NB4 (cell line): Measurements from ENCODE around the gene ERBB4.

Experiments used
- DNase-seq: peaks from one replicate; pipeline ENCODE4 v3.0.0; 2010; ENCODE audit warnings: low read depth
- H3K4me3 ChIP-seq: one replicate; pipeline ENCODE4 v1.5.1; 2011; ENCODE audit warnings: mild to moderate bottlenecking, low read depth, low read length, moderate library complexity
- MYC ChIP-seq: IDR thresholded peaks from 2 replicates; pipeline ENCODE4 v1.6.1; 2011; ENCODE audit warnings: low read depth, low read length
- POLR2A ChIP-seq: IDR thresholded peaks from 2 replicates; pipeline ENCODE4 v1.6.1; 2011; ENCODE audit warnings: mild to moderate bottlenecking; ENCODE audit not compliant: insufficient read length; ENCODE audit errors: extremely low read depth
- TF ChIP-seq, protein P1 (sequence below): IDR thresholded peaks from 2 replicates; pipeline ENCODE4 v1.6.1; 2011; ENCODE audit warnings: low read depth, low read length
- TF ChIP-seq, protein P2 (sequence below): IDR thresholded peaks from one replicate; pipeline ENCODE4 v1.5.1; 2012; ENCODE audit warnings: low read depth, low read length

The ERBB4 gene

DNA sequence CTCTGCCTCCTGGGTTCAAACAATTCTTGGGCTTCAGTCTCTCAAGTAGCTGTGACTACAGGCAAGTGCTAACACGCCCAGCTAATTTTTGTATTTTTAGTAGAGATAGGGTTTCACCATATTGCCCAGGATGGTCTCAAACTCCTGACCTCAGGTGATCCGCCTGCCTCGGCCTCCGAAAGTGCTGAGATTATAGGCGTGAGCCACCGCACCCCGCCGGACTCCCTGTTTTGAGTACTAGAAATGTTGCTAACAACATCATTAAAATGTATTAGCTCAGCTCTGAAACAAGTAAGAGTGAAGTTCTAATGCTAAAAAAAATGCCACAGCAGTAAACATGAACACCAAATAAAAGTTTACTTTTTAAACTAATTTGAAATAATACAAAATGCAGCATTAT is 1044.5 kb downstream of the ERBB4 start:
- TF ChIP-seq, protein P1, sequence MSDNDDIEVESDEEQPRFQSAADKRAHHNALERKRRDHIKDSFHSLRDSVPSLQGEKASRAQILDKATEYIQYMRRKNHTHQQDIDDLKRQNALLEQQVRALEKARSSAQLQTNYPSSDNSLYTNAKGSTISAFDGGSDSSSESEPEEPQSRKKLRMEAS: no peak
- no peak for DNase-seq
- no peak overlapping the region for H3K4me3 ChIP-seq

DNA sequence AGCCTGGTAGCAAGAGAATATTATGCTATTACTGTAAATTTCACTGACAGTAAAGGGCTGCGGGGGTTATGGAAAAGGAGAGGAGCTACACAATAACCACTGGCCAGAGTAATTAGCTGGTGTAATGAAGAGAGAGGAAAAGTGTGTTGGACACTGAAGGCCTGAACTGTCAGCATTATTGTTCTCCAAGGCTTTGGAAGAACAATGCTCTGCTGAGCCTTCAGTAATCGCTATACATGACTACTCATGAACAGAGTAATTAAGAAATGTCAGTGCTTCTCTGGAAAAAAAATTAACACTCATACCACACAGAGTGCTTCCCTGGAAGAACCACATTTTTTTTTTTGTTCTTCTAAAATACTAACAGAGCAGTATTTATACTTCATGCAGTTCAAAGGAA is 1050.9 kb downstream of the ERBB4 start:
- H3K4me3 ChIP-seq: no peak overlapping the region
- no peak for DNase-seq
- TF ChIP-seq POLR2A (no peak), MYC (no peak)
- TF ChIP-seq, protein P1: no peak
- TF ChIP-seq, protein P2, sequence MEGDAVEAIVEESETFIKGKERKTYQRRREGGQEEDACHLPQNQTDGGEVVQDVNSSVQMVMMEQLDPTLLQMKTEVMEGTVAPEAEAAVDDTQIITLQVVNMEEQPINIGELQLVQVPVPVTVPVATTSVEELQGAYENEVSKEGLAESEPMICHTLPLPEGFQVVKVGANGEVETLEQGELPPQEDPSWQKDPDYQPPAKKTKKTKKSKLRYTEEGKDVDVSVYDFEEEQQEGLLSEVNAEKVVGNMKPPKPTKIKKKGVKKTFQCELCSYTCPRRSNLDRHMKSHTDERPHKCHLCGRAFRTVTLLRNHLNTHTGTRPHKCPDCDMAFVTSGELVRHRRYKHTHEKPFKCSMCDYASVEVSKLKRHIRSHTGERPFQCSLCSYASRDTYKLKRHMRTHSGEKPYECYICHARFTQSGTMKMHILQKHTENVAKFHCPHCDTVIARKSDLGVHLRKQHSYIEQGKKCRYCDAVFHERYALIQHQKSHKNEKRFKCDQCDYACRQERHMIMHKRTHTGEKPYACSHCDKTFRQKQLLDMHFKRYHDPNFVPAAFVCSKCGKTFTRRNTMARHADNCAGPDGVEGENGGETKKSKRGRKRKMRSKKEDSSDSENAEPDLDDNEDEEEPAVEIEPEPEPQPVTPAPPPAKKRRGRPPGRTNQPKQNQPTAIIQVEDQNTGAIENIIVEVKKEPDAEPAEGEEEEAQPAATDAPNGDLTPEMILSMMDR: no peak

DNA sequence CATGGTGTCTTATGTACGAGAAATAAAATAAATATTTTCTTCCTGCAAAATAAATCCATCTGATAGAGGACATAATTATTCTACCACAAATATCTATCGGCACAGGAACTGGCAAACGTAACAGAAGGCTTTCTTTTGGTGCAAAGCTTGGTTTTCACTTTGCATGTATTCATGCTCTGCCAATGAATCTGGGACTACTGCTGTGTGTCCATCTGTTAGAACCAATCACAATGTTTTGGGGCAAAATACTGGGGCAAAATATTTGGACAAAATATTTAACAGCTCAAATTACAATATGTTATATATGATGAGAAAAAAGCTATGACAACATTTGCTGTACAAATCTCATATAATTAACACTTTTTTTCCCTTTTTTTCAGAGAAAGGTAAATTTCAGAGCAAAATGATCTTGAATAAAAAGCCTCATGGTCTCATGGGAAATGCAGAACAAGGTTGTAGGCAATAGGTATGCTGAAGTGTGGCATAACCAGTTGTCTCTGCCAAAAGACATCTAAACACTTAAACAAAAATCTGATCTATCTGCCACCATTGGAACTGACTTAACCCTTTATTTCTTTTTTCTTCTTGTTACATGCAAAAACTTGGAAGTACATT is 1059.0 kb downstream of the ERBB4 start:
- DNase-seq: no peak
- no peak overlapping the region for H3K4me3 ChIP-seq
- TF ChIP-seq MYC (no peak), POLR2A (no peak)
- TF ChIP-seq, protein P2: no peak
- TF ChIP-seq, protein P1: no peak

DNA sequence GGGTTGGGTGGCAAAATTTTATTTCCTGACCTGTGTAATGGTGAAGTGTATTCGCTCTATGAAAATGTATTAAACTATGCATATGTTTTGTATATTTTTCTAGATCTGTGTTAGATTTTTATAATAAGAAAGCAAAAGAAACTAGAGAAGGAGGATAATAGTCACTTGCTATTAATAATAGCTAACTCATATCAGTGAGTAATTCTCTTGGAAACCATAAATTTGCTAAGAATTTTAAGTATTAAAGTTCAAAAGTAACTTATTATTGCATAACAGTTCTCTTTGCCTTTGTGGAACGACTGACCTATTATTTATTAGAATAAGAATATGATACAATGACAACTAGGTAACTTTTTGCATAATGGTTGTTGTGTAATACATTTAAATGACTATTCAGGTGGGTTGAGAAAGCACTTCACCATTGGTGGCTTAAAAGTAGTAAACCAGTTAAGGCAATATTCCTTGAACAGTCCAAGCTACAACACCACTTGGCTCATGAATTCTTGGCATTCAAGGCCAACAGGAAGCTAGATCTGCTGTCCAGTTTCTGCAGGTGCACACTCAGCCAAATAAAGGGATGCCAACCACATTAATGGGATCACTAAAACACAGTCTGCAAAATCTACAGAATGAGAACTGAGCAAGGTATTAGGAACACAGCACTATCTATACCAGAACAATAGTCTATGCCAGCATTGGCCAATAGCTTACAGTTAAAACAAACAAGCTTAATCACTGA is 1060.9 kb downstream of the ERBB4 start:
- TF ChIP-seq, protein P2: no peak
- TF ChIP-seq MYC (no peak), POLR2A (no peak)
- TF ChIP-seq, protein P1: no peak
- no peak overlapping the region for H3K4me3 ChIP-seq
- DNase-seq: no peak

DNA sequence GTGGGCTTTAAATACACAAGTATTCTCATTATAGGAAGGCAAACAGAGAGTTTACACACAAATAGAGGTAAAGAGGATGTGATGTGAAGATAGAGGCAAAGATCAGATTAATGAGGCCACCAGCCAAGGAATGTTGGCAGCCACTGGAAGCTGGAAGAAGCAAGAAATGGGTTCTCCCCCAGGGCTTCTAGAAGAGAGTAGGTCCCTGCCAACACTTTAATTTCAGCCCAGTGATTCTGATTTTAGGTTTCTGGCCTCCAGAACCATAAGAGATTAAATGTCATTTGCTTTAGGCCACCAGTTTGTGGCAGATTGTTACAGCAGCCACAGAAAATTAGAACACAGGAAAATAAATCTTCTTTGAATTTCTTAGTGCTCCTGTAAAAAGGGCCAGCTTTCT is 1065.5 kb downstream of the ERBB4 start:
- no peak for DNase-seq
- TF ChIP-seq, protein P1: no peak
- TF ChIP-seq MYC: no peak
- H3K4me3 ChIP-seq: no peak overlapping the region

DNA sequence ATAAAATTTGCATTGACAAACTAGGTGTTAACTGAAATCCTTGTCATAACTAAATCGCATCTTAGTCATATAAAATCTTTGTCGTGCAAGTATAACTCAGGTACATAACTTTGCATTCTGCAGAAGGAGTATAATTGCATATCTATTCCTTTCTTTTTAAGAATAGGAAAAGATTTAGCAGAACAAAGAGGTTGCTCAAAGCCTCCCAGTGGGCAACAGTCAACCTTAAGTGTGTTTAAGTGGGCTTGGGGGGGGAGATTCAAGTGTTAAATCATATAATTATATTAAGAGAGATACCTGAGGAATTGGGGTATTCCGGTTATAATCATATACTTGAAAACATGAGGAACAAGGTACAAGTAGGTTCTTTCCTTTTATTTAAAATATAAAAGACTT is 1068.9 kb downstream of the ERBB4 start:
- DNase-seq: no peak
- H3K4me3 ChIP-seq: no peak overlapping the region
- TF ChIP-seq, protein P2: no peak
- TF ChIP-seq MYC: no peak
- TF ChIP-seq POLR2A: no peak
- TF ChIP-seq, protein P1: no peak

DNA sequence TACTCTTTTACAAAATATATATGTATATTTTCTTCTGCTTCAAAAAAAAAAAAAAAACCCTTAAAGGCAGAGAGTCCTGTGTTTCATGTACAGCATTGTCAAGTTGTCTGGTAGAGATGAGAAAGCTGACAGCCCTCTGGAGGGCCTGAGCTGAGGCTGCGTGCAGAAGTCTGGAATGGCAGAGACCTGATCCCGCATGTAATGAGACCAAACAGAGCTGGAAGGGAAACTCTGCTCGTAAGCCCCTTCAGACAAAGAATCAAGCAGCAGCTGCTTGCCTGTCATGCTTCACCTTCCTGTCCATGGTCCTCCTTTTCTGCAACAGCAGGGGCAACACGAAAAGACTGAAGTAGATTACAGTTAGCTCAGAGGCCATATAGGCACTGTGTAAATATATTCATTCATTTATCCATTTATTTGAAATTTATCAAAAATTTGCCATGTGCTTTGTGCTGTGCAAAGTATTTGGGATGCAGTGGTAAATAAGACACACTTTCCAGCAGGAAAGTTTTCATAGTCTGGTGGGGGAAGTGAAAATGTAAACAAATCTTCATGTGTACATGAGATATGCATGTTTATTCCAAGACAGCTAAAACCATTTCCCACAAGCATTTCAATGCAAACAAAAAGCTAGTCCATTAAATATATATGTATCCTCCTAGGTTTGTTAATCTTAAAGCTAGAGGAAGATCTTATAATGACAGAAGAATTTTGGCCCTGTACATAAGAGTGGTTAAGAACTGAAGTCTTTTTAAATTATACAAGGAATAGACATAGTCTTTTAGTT is 1069.5 kb downstream of the ERBB4 start:
- DNase-seq: no peak
- H3K4me3 ChIP-seq: no peak overlapping the region
- TF ChIP-seq, protein P1: no peak
- TF ChIP-seq MYC (no peak), POLR2A (no peak)
- TF ChIP-seq, protein P2: no peak
